LNCAP (cell line): ENCODE data around the gene RGS17.

Source experiments
- CTCF ChIP-seq: fragments of 450-650 bp; IDR thresholded peaks from 2 replicates; pipeline ENCODE4 v1.5.1; 2017; ENCODE audit warnings: mild to moderate bottlenecking

Gene RGS17

DNA sequence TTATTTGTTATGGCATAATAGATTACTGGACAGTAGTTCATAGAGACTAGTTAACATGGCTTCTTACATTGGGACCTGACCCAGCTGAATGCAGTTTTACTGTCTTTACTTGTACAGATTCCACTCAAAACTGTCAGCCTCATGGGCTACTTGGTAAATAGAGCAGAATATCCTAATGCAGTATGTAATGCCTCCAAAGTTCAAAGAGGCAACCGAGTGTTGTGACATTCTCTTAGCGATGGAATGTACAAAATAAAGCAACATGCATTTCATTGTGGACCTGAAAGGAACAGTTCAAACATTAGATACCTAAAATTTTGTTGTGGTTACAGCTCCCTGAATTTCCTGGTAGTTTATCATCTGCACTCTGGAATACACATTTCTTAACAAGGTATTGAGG lies 29.1 kb upstream of the RGS17 start:
- no peak for TF ChIP-seq CTCF

DNA sequence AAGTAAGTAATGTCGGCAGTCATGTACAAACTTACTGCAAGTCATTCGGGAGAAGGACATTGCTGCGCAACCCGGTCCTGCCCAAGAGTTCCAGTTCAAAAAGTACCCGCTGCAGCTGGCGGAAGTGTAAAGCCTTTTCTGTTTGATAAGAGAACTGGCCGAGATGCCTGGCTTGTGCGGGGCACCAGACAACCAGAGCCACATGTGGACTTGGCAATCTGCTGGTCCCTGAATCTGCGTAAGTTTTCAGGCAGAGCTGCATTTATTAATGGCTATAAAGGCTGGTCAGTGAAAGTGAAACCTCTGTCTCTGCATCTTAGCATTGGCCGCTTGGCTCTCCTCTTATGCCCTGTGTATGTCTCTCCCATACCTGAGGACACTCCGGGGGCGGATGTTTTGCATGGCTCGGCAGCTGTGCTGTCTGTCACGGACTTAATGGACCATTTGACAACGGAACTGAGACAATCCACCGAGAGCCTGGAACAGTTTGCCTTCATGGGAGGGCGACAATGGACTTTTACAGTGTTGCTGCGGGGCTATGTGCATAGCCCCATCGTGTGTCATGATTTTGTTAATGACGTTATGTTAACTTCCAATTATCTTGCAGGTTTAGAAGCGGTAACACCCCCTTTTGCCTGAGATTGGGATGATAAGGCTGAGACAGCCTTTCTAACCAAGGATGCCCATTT lies 19.8 kb upstream of the RGS17 start:
- TF ChIP-seq CTCF, result no peak

DNA sequence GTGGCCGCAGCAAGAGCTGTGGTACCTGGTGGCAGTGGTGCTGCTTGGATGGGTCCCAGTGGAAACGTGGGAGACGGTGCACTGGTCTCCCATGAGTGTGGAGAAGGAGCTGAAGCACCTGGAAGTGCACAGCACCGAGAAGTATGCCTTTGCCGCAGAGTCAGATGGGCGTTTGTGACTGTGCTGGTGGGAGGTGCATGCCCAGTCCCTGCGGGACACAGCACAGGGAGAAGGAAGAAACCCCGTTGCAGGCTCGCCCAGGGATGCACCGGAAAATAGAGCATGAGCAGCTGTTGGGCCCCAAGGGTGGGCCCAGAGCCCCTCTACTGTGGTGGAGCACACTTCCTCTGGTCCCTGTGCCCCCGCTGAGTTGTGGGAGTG lies 19.3 kb upstream of the RGS17 start:
- no peak for TF ChIP-seq CTCF

DNA sequence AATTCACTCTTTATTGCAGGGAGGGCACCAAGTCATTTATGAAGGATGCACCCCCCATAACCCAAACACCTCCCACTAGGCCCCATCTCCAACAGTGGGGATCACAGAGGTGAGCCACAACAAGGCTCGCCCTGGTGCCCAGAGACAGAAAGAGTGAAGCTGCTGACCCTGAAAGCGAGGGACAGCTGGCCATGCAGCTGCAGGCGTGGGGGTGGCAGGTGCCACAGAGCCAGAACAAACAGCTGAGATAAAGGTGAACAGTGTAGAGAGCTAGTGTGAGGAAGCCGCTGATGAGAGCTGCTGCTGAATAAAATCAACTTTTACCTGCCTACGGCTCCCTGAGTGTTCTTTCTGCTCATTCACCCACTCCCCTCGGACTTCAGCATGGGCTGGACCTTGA lies 18.8 kb upstream of the RGS17 start:
- no peak for TF ChIP-seq CTCF

DNA sequence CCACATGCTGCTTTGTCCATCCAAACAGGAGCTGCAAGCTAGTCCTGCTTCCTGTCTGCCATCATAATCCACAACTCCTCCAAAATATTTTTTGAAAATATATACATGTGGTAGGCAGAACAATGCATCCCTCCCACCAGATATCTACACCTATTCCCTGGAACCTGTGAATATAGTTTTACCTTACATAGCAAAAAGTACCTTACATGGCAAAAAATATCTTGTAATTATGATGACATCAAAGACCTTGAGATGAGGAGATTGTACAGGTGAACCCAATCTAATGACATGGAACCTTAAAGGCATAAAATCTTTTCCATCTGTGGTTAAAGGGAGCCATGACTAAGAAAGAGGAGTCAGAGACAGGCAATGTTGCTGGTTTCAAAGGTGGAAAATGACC lies 15.3 kb upstream of the RGS17 start:
- TF ChIP-seq CTCF, result no peak

- TF ChIP-seq CTCF, result no peak
Observed at GRCh38 chr6:153145591-153145990, 14.5 kb upstream of the RGS17 start.

DNA sequence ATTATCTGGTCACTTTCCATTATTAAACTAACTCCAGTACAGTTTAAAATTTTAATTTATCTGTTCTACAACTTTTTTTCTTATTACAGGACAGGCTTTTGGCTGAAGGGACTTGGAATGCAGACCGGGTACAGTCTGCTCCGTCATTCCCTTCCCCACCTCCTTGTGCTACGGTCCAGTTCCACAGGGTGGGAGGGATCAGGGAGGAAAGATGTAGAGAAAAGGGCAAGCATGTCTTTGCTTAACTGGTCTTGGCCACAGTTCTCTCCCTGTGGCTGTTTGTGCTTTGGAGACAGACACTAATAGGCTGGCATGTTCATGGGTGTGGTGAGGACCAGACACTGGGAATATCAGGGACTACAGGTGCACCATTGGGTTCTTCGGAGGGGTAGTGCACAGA lies 12.1 kb upstream of the RGS17 start:
- no peak for TF ChIP-seq CTCF

- no peak for TF ChIP-seq CTCF
Observed at GRCh38 chr6:153140299-153140698, 9.2 kb upstream of the RGS17 start.
